Calu3 (cell line): Measurements from ENCODE around the gene MSMO1. TPM values are rescaled to one million over a fixed set of nuclear protein-coding genes. Genes with fewer than 3 reads are reported as not detected.
A peak's percentile ranks its signal among the peaks of the same experiment; 100 is the strongest.
"Not testable (repeated sequence)": the region's sequence is repeated elsewhere in the genome, so short reads cannot be mapped to it uniquely, and the experiment has no call there.

Source experiments
- Bru-seq: library from RNA; stranded (reverse); fragments of 400-500 nt; gene quantifications from one replicate; lab custom pipeline; 2021; lab: Mats Ljungman, UMichigan
- BruChase-seq, 2 experiments: library from RNA; stranded (reverse); fragments of 400-500 nt; gene quantifications; one replicate each; lab custom pipeline; 2021; lab: Mats Ljungman, UMichigan
- BruUV-seq: library from RNA; stranded (reverse); fragments of 400-500 nt; replicated peaks from 2 replicates; lab custom pipeline; 2021; lab: Mats Ljungman, UMichigan
- CTCF ChIA-PET: fragments of 300-600 bp; sonication (Branson Sonifier 250); formaldehyde crosslinking; loops from one replicate; lab custom pipeline; 2022; ENCODE audit warnings: antibody characterized with exemption; lab: Charles Lee
- DNase-seq: peaks from one replicate; pipeline ENCODE4 v3.0.0; 2022
- H3K27ac Mint-ChIP-seq: one replicate; pipeline ENCODE4 v1.8.0; 2022; ENCODE audit warnings: mixed read lengths; ENCODE audit not compliant: unreplicated experiment
- H3K27me3 Mint-ChIP-seq: one replicate; pipeline ENCODE4 v1.8.0; 2022; ENCODE audit warnings: mixed read lengths; ENCODE audit not compliant: unreplicated experiment
- H3K36me3 Mint-ChIP-seq: one replicate; pipeline ENCODE4 v1.8.0; 2022; ENCODE audit warnings: mild to moderate bottlenecking, moderate library complexity, mixed read lengths; ENCODE audit not compliant: insufficient read depth, unreplicated experiment
- H3K4me1 Mint-ChIP-seq: one replicate; pipeline ENCODE4 v1.8.0; 2022; ENCODE audit warnings: mild to moderate bottlenecking, low read depth, mixed read lengths; ENCODE audit not compliant: unreplicated experiment
- H3K4me3 Mint-ChIP-seq: one replicate; pipeline ENCODE4 v1.8.0; 2022; ENCODE audit warnings: mild to moderate bottlenecking, low read depth, moderate library complexity, mixed read lengths; ENCODE audit not compliant: unreplicated experiment
- H3K9me3 Mint-ChIP-seq: one replicate; pipeline ENCODE4 v1.8.0; 2022; ENCODE audit warnings: low read depth, mixed read lengths; ENCODE audit not compliant: unreplicated experiment
- CTCF ChIP-seq: fragments of 200-600 bp; IDR thresholded peaks from one replicate; pipeline ENCODE4 v1.8.0; 2022; ENCODE audit warnings: antibody characterized with exemption; ENCODE audit not compliant: unreplicated experiment
- intact Hi-C: fragments of 100-400 bp; cut with micrococcal nuclease; formaldehyde crosslinking; loops from one replicate; pipeline ENCODE4 v1.10.0; 2022; ENCODE audit not compliant: unreplicated experiment
- long read RNA-seq: library from polyadenylated mRNA; stranded (forward); transcript quantifications from one replicate; pipeline ENCODE4 v2.0.0, GENCODE V29; 2022
- total RNA-seq: library from RNA; stranded (reverse); gene quantifications from 2 replicates; pipeline ENCODE4 v1.2.3, GENCODE V29; 2022

MSMO1 gene
- 93.6 and 111 TPM in 2 replicates for total RNA-seq
- percentile 94 among the genes with signal in this experiment for Bru-seq, nascent RNA
- BruChase-seq, experiment 1, labeled RNA remaining after a 6-hour chase = percentile 97 among the genes with signal in this experiment
- BruChase-seq, experiment 2, labeled RNA remaining after a 2-hour chase = percentile 97 among the genes with signal in this experiment
- long read RNA-seq, transcript MSMO1-201 (6 exons, 2,269 nt) = major isoform, 318 of 361 reads
- long read RNA-seq, transcript MSMO1-202 (5 exons, 1,789 nt) = minor isoform, 11 of 361 reads
- long read RNA-seq, partial matches to known transcripts = 15 of 361 reads
- long read RNA-seq, other reads (novel, unspliced or antisense) = 14 of 361 reads

GRCh38 chr4:165327211-165328100 is at the start of gene MSMO1:
TSS of gene MSMO1 (plus strand) at chr4:165327669. CDS start at chr4:165333371, 5,702 bp downstream.
- intact Hi-C loops = loop anchor here (5.0 kb wide), 2 partner anchors 125 to 195 kb away; no protein-coding TSS in a partner anchor
- Mint-ChIP-seq H3K27ac (no peak within 1 kb of the TSS), H3K9me3 (no peaks in the 10 kb centered on the region), H3K4me3 (no peak within 1 kb of the TSS), H3K36me3 (peaks cover 23% of the 10 kb centered on the region), H3K27me3 (no peaks in the 10 kb centered on the region), H3K4me1 (peaks cover 22% of the 10 kb centered on the region)
- DNase-seq = peak; percentile 95
- no TSS peak for BruUV-seq
- no peak for TF ChIP-seq CTCF
- CTCF ChIA-PET = interaction anchor here (0.7 to 1.3 kb wide), 3 partner anchors 153 to 215 kb away, joined by 3 to 6 read pairs (median 4); partner anchors contain the start of gene TMEM192

GRCh38 chr4:165279531-165279930 is 47.9 kb upstream of the MSMO1 start:
- not testable (repeated sequence) for H3K27ac Mint-ChIP-seq, DNase-seq

DNA sequence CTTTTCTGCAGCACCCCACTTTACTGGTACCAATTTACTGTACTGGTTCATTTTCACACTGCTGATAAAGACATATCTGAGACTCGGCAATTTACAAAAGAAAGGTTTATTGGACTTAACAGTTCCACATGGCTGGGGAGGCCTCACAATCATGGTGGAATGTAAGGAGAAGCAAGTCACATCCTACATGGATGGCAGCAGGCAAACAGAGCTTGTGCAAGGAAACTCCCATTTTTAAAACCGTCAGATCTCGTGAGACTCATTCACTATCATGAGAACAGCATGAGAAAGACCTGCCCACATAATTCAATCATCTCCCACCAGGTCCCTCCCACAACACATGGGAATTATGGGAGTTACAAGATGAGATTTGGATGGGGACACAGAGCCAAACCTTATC is 42.8 kb upstream of the MSMO1 start:
- DNase-seq, intact Hi-C loops, H3K4me3 Mint-ChIP-seq, H3K9me3 Mint-ChIP-seq, H3K36me3 Mint-ChIP-seq, CTCF ChIA-PET, H3K4me1 Mint-ChIP-seq, H3K27me3 Mint-ChIP-seq, BruUV-seq, H3K27ac Mint-ChIP-seq: not testable (repeated sequence)

More at GRCh38 chr4:165279531-165279930, 47.9 kb upstream of the MSMO1 start:
- CTCF ChIA-PET, H3K4me3 Mint-ChIP-seq, intact Hi-C loops, BruUV-seq, H3K27me3 Mint-ChIP-seq, H3K9me3 Mint-ChIP-seq, H3K36me3 Mint-ChIP-seq, H3K4me1 Mint-ChIP-seq: not testable (repeated sequence)

GRCh38 chr4:165286619-165287340 is 40.7 kb upstream of the MSMO1 start:
- CTCF ChIA-PET, H3K27me3 Mint-ChIP-seq, H3K4me3 Mint-ChIP-seq, intact Hi-C loops, H3K4me1 Mint-ChIP-seq, H3K27ac Mint-ChIP-seq, BruUV-seq, DNase-seq, H3K9me3 Mint-ChIP-seq, H3K36me3 Mint-ChIP-seq: not testable (repeated sequence)

GRCh38 chr4:165288226-165288625 is 39.2 kb upstream of the MSMO1 start:
- no peak overlapping the region for H3K4me3 Mint-ChIP-seq
- H3K27me3 Mint-ChIP-seq = no peaks in the 10 kb centered on the region
- DNase-seq = no peak
- H3K4me1 Mint-ChIP-seq = no peaks in the 10 kb centered on the region
- intact Hi-C loops = no loop called here
- peaks cover 1% of the 10 kb centered on the region for H3K36me3 Mint-ChIP-seq
- no peak for TF ChIP-seq CTCF
- BruUV-seq = no TSS peak
- CTCF ChIA-PET = no interaction called here
- H3K27ac Mint-ChIP-seq = no peak overlapping the region
- no peaks in the 10 kb centered on the region for H3K9me3 Mint-ChIP-seq
